GM19043 (cell line): ENCODE results near the gene ALDH1B1.

Experiments used
- ATAC-seq: cut with Tn5 transposase; IDR thresholded peaks from one replicate; pipeline ENCODE4 v1.9.1; 2021; ENCODE audit warnings: low read depth; ENCODE audit not compliant: unreplicated experiment

ALDH1B1 gene

DNA sequence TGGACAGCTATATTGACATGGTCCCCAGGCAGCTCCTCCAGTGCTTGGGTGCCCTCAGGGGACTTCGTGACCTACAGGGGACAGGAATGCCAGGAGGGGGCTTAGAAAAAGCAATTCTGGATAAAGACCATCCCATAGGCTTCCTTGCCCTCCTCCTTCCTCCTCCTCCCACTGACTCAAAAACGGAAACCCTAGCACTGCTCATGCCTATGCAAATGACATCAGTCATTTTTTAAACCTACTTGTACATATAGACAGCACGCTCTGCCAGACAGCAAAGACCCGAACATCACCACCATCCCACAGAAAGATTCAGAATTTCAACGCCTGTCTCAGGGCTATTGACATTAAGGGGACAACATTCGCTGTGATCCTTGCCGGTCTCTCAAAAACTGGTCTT is 20.8 kb downstream of the ALDH1B1 start:
- no peak for ATAC-seq

DNA sequence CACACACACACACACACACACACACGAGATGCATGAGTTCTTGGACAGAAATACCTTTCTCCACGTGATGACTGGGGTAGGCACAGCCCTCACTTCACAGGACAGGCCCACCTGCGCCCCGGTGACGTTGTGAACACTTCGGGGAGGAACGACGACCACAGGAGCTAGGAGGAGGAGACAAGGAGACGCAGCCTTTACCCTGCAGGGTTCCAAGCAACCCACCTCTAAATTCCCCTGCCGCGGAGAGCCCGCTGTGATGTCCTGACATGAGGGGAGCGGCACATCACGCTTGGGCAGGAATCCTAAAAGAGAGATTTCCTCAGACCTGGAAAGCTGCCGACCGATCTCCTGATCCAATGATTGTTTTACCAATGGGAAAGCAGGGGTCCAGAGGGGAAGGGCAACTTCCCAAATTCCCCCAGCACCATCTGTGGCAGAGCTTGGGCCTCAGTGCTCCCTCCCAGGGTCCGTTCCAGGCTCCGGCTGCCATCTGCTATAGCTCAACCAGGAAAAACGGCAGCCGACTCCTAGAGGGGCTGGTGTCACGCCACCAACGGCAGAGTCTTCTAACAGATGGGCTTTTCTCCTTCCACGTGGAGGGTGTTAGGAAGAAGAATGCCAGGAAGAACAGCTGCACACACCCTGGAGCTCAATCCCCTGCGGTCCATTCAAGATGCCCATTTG is 21.7 kb downstream of the ALDH1B1 start:
- no peak for ATAC-seq

- ATAC-seq, result no peak
Measured at GRCh38 chr9:38415856-38416255, 23.4 kb downstream of the ALDH1B1 start.

- no peak for ATAC-seq
Measured at GRCh38 chr9:38416461-38416860, 24.0 kb downstream of the ALDH1B1 start.

GRCh38 chr9:38417003-38417945 is 24.8 kb downstream of the ALDH1B1 start:
- ATAC-seq, result no peak

- no peak for ATAC-seq
Measured at GRCh38 chr9:38418366-38418765, 25.9 kb downstream of the ALDH1B1 start.

DNA sequence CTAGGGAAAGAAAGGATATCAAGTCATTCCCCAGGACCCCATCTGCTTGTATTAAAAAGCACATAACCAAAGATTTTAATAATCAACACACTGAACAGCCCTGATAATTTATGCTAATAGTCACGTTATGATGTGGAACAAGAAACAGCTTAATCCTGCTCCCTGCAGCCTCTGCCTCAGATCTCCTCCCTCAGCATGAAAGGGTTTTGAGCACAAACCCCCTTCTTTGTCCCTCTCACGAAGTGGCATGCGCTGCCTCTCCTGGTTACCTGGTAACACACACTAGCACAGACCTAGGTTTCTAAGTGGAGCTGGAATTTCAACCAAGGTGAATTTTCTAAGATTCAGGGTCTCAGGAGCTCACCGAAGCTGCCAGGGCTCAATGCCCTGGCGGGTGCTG is 26.7 kb downstream of the ALDH1B1 start:
- ATAC-seq, result no peak

- no peak for ATAC-seq
Measured at GRCh38 chr9:38421498-38422211, 29.2 kb downstream of the ALDH1B1 start.

GRCh38 chr9:38422555-38423260 is 30.2 kb downstream of the ALDH1B1 start:
- ATAC-seq, result no peak

DNA sequence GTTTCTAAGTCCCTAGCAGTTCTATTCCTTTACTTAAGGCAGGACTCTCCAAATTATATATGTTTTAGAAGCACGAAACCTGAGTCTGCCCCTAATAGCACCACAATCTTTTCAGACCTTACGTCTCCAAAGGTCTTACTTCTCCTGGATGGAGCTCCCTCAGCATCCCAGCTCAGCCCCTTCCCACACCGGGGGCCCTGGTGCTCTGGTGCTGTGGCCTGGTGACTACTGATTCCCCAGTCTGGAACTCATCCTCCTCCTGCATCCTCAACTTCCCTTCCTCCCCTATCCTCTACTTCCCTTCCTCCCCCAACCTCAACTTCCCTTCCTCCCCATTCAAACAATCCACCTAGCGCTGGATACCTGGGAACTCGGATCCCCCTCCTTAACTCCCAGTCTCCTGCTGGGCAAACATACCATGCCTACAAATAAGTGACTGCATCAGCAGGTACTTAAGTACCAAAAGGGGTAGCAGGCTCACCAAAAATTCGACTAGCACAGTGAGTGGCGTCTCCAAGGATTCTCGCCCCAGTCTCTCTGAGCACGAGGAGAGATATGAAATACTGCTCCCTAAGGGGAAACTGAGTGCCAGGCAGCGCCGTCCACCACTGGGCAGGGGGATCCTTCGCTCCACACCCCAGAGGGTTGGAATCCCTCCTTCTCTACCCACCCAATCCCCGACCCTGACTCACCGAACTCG is 30.9 kb downstream of the ALDH1B1 start:
- ATAC-seq, result no peak

DNA sequence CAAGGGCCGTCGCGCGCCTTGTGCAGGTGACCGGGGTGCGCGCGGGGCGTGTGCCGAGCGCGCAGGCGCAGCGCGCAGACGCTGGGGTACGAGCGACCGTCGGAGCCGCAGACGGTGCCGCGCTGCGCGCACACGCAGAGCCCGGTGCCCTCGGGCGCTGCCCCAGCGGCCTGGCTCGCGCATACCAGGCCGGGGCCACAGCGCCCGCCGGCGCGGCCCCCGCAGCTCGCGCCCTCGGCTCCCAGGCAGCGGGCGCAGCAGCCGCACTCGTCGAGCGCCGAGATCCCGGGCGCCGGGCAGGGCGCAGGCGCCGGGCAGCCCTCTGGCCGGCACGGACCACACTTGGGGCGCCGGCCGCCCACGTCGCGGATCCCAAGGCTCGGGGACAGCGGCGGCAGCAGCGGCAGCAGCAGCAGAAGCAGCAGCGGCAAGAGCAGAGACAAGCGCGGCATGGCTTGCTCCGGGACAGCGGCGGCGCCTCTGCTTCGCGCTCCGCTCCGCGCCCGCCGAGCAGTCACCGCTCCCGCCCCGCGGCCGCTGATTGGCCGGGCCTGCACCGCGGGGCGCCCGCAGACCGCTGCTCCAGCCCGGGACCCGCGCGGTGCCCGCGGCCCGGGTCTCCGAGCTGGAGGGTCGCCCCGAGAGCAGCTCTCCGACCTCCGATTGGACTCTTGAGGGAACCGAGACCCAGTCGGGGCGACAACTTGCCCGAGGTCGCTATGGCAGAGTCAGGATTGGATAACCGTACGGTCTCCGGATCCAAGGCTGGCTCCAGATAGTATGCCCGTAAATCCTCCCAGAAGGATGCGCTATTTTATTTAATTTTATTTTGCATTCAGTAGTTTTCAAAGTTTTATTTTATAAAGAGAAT is 31.7 kb downstream of the ALDH1B1 start, which contains the start of gene IGFBPL1:
TSS of gene IGFBPL1 (minus strand) at position 482 of the 871 bp plus-strand sequence. CDS start at position 452, 30 bp downstream.
- ATAC-seq, result no peak

DNA sequence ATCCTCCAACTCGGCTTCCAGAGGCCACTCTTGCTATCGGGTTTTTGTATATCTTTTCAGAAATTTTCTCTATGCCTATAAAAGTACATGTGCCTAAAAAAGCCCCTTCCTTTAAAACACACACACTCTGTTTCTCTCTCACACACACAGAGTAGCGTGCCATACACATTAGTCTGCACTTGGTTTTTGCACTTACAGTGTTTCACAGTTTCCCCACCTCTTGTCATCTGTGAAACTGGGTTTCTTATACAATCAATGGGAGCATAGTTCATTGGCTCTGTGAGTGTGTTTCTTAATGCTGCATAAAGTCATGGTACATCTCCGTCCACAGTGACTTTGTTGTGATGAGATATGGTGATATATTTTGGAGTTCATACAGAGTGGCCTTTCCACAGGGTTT is 32.4 kb downstream of the ALDH1B1 start:
- ATAC-seq, result no peak

DNA sequence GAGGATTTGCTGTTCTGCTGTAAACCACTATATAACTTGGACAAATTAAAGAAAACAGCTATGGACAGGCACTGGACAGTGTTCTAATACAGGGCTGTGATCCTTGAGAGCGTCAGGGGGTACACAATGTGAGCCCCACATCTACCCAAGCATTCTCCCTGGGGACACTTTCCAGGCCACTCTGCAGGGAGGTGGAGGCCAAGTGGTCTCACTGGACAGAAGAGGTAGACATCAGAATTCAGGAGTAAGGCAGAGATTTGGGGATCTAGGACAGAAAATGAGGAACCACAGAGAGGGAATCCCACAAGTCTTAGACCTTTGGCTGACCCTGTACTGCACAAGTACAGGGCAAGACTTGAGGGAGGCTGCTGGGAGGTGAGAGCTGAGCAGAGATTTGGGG is 35.6 kb downstream of the ALDH1B1 start:
- no peak for ATAC-seq

- ATAC-seq, result no peak
Measured at GRCh38 chr9:38431116-38431515, 38.6 kb downstream of the ALDH1B1 start.

DNA sequence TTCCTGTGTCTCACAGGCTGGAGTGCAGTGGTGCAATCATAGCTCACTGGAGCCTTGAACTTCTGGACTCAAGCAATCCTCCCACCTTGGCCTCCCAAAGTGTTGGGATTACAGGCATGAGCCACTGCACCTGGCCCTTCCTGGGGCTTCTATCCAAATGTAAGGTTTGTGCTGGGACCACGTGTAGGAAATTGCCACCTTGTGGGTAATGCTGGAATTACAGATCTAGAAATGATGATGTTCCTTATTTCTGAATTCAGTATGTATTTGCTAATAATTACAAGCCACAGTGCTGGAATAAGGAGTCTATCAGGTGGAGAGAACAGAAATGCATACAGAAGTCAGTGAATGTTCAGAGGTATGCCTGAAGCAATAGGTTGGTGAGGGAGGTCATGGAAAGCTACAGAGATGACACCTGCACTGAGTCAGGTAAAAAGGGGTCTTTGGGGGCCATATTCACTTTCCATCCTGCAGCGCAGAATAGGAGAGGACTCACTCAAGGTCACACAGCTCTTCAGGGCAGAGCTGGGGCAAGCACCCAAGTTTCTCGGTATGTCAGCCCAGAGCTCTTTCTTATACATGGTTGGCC is 40.5 kb downstream of the ALDH1B1 start:
- no peak for ATAC-seq

GRCh38 chr9:38434365-38434764 is 41.9 kb downstream of the ALDH1B1 start:
- ATAC-seq, result no peak

- ATAC-seq, result no peak
Measured at GRCh38 chr9:38434853-38435252, 42.4 kb downstream of the ALDH1B1 start.

DNA sequence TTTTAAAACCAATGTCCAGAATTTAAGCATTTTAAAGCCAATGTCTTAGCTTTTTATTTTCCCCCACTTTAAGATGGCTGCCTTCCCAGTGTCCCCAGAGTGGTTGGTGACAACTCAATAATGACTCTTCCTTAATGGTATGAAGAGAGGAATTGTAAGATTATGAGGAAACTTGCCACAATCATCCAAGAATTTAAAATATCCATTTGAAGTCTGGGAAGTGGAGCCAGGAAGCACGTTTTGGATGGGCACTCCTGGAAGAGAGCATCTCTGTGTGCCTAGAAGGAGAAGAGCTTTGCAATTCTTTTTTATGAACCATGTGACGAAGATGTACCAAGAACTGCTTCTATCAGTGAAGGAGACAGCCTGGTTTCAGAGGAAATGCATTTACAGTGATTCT is 43.0 kb downstream of the ALDH1B1 start:
- no peak for ATAC-seq

DNA sequence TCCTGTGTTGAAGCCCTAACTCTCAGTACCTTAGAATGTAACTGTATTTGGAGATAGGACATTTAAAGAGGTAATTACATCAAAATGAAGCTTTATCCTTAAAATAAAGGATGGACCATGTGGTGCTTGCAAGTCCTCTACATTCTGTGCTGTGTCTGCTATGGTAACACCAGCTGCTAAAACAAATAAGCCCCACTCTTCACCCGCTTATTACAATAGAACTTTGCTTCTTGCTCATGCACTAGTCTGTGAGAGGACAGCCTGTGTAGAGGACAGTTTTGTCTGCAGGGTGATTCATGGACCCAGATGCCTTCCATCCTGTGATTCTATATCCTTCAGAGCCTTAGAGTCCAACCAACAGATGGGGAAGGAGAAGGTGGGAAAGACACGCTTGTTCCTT is 44.2 kb downstream of the ALDH1B1 start:
- ATAC-seq, result no peak
